Keratinocyte (primary cell): ENCODE measurements around the gene OPN4.

Experiments
- EZH2 ChIP-seq: IDR thresholded peaks from one replicate; pipeline ENCODE4 v1.6.1; 2012; ENCODE audit warnings: inconsistent platforms, mild to moderate bottlenecking, low read length, moderate library complexity
- TF ChIP-seq, protein P1 (sequence below), 3 experiments: IDR thresholded peaks in 1 of 3; conservative IDR thresholded peaks in 1 of 3; optimal IDR thresholded peaks in 1 of 3; 2 replicates in 2 of 3; 3 replicates in 1 of 3; pipeline versions ENCODE3 to v1.5.1; 2011; ENCODE audit warnings: low read length in 3 of 3, mild to moderate bottlenecking in 3 of 3, moderate library complexity in 2 of 3, control low read depth in 1 of 3, inconsistent platforms in 1 of 3; ENCODE audit not compliant: insufficient read depth in 2 of 3; ENCODE audit errors: extremely low read depth in 1 of 3

DNA sequence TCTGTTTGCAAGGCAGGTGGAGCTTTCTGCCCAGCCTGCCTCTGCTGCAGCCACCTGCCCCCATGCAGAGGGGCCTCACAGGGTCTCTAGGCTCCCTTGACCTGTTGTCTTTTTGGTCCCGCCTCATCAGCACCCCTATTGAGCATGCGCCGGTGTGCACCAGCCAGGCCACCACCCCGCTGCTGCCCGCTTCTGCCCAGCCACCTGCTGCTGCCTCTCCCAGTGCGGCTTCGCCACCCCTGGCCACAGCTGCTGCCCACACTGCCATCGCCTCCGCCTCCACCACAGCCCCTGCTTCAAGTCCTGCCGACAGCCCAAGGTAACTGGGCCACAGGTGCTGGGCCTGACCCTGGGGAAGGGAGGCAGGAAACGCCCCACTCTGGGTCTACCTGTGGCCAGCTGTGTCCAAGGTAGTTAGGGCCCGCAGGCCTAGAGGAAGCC, 52.1 kb downstream of the OPN4 start:
- TF ChIP-seq, protein P1, sequence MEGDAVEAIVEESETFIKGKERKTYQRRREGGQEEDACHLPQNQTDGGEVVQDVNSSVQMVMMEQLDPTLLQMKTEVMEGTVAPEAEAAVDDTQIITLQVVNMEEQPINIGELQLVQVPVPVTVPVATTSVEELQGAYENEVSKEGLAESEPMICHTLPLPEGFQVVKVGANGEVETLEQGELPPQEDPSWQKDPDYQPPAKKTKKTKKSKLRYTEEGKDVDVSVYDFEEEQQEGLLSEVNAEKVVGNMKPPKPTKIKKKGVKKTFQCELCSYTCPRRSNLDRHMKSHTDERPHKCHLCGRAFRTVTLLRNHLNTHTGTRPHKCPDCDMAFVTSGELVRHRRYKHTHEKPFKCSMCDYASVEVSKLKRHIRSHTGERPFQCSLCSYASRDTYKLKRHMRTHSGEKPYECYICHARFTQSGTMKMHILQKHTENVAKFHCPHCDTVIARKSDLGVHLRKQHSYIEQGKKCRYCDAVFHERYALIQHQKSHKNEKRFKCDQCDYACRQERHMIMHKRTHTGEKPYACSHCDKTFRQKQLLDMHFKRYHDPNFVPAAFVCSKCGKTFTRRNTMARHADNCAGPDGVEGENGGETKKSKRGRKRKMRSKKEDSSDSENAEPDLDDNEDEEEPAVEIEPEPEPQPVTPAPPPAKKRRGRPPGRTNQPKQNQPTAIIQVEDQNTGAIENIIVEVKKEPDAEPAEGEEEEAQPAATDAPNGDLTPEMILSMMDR (optimal IDR thresholded peaks at IDR 0.05 in 1 of 3, IDR thresholded peaks at IDR 0.05 in 1 of 3, conservative IDR thresholded peaks at IDR 0.05 in 1 of 3; ENCODE audit: extremely low read depth in 1 of 3, insufficient read depth in 2 of 3, low read length in 3 of 3): no peak
- no peak for TF ChIP-seq EZH2
